B cell (primary cell): ENCODE data around the gene MBIP.

Source experiments
- EZH2 ChIP-seq: IDR thresholded peaks from 2 replicates; pipeline ENCODE4 v1.6.1; 2012; ENCODE audit warnings: borderline replicate concordance, low read depth, mild to moderate bottlenecking, moderate library complexity, low read length; ENCODE audit not compliant: insufficient read depth, poor library complexity, severe bottlenecking
- TF ChIP-seq, protein P1 (sequence below): fragments of 200-600 bp; IDR thresholded peaks from one replicate; pipeline ENCODE4 v1.8.0; 2022; ENCODE audit warnings: antibody characterized with exemption, mild to moderate bottlenecking

DNA sequence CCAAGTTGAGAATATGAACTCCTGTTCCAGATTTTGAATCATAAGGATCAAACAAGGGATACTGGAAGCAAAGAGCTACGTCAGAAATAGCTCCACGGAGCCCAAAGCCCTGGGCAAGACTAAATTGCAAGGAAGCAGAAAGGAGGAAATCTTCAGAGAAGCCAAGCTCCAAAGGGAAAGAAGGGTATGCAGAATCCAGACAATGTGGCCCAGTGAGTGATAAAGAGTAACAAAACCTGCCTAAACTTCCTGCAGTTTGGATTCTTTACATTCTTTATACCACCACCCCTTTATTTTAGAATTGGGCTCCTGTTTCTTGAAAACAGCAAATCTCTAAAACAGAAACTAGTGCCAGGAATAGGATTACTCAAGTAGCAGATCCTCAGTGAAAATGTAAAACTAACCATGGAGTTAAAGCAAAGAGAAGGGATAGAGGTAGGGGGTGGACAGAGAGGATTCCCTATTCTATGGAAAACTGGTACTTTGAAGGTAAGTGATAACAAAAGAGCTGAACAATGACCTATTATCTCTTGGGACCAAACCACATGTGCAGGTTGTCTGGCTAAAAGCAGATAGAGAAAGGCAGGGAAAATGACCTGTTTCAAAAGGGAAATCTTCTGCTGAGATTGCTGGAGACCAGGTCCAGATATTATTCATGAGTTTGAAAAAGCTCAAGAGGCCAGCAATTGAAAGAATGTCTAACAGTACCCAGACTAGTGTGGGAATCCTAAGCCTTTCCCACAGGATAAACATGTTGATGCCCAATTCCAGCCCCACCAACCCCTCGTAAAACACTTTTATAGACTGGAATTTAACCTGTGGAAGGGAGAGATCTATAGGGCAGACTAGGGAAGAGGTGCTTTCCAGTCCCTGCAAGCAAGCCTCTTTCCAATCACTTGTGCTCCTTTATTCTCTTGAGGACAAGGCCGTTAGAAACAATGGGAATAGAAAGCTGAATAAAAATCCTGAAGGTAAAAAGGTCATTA lies 24.5 kb downstream of the MBIP start:
- TF ChIP-seq, protein P1, sequence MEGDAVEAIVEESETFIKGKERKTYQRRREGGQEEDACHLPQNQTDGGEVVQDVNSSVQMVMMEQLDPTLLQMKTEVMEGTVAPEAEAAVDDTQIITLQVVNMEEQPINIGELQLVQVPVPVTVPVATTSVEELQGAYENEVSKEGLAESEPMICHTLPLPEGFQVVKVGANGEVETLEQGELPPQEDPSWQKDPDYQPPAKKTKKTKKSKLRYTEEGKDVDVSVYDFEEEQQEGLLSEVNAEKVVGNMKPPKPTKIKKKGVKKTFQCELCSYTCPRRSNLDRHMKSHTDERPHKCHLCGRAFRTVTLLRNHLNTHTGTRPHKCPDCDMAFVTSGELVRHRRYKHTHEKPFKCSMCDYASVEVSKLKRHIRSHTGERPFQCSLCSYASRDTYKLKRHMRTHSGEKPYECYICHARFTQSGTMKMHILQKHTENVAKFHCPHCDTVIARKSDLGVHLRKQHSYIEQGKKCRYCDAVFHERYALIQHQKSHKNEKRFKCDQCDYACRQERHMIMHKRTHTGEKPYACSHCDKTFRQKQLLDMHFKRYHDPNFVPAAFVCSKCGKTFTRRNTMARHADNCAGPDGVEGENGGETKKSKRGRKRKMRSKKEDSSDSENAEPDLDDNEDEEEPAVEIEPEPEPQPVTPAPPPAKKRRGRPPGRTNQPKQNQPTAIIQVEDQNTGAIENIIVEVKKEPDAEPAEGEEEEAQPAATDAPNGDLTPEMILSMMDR, result no peak
- TF ChIP-seq EZH2, result no peak
